CD14-positive monocyte (primary cell): ENCODE data around the gene SH3RF3. TPM values are rescaled to one million over a fixed set of nuclear protein-coding genes. Genes with fewer than 3 reads are reported as not detected.

ENCODE experiments used
- DNase-seq, 3 donors: peaks; one replicate each; pipeline ENCODE4 v3.0.0-alpha.2; 2011 to 2022
- H2AFZ ChIP-seq: 2 replicates; pipeline ENCODE4 v1.6.0; 2012; ENCODE audit warnings: mild to moderate bottlenecking, low read depth, low read length, inconsistent platforms; ENCODE audit not compliant: insufficient read depth, poor library complexity, severe bottlenecking
- H3K27ac ChIP-seq, 2 donors: 1 replicate in 1 of 2; 2 replicates in 1 of 2; pipeline ENCODE4 v1.5.1; 2012 to 2013; ENCODE audit warnings: low read length in 2 of 2, control low read depth in 1 of 2, inconsistent platforms in 1 of 2, low read depth in 1 of 2, mild to moderate bottlenecking in 1 of 2
- H3K27me3 ChIP-seq, 2 donors: one replicate each; pipeline versions ENCODE4 v1.6.0 to v1.6.1; 2011 to 2013; ENCODE audit warnings: low read length in 2 of 2; ENCODE audit not compliant: control insufficient read depth in 2 of 2, insufficient read depth in 2 of 2
- H3K36me3 ChIP-seq, 2 donors: replicated peaks in 1 of 2; 1 replicate in 1 of 2; 2 replicates in 1 of 2; pipeline versions ENCODE4 v1.5.1 to v1.6.1; 2012 to 2013; ENCODE audit warnings: low read length in 2 of 2, control low read depth in 1 of 2, inconsistent platforms in 1 of 2, mild to moderate bottlenecking in 1 of 2; ENCODE audit not compliant: insufficient read depth in 2 of 2, control insufficient read depth in 1 of 2
- H3K4me1 ChIP-seq, 2 donors: 1 replicate in 1 of 2; 2 replicates in 1 of 2; pipeline versions ENCODE4 v1.5.1 to v1.6.1; 2012 to 2013; ENCODE audit warnings: low read length in 2 of 2, control low read depth in 1 of 2, inconsistent platforms in 1 of 2, mild to moderate bottlenecking in 1 of 2, moderate library complexity in 1 of 2; ENCODE audit not compliant: insufficient read depth in 2 of 2, control insufficient read depth in 1 of 2
- H3K4me2 ChIP-seq: replicated peaks from 2 replicates; pipeline ENCODE3; 2012; ENCODE audit warnings: low read length, moderate library complexity, mild to moderate bottlenecking; ENCODE audit not compliant: poor library complexity, severe bottlenecking; ENCODE audit errors: extremely low read depth
- H3K4me3 ChIP-seq, 3 experiments: fragments of 200-600 bp in 1 of 3; sonication (generic) in 1 of 3; replicated peaks in 1 of 3; 1 replicate in 2 of 3; 2 replicates in 1 of 3; pipeline ENCODE4 v1.5.1; 2011 to 2013; ENCODE audit warnings: low read length in 3 of 3, mild to moderate bottlenecking in 3 of 3, control low read depth in 2 of 3, low read depth in 2 of 3, inconsistent platforms in 1 of 3, moderate library complexity in 1 of 3
- H3K79me2 ChIP-seq: 2 replicates; pipeline ENCODE4 v1.6.0; 2012; ENCODE audit warnings: mild to moderate bottlenecking, control low read depth, inconsistent platforms, low read length, moderate library complexity; ENCODE audit not compliant: insufficient read depth
- H3K9ac ChIP-seq: 2 replicates; pipeline ENCODE4 v1.6.0; 2017; ENCODE audit warnings: low read length, mild to moderate bottlenecking; ENCODE audit not compliant: insufficient read depth, poor library complexity, severe bottlenecking
- H3K9me3 ChIP-seq, 2 donors: replicated peaks in 1 of 2; 1 replicate in 1 of 2; 2 replicates in 1 of 2; pipeline versions ENCODE4 v1.5.1 to v1.6.1; 2012 to 2013; ENCODE audit warnings: low read length in 2 of 2, control low read depth in 1 of 2; ENCODE audit not compliant: control insufficient read depth in 1 of 2, insufficient read depth in 1 of 2
- H4K20me1 ChIP-seq: 2 replicates; pipeline ENCODE4 v1.6.0; 2012; ENCODE audit warnings: mild to moderate bottlenecking, low read length, control low read depth, moderate library complexity; ENCODE audit not compliant: insufficient read depth
- H3K27ac Mint-ChIP-seq, 7 donors: one replicate each; pipeline ENCODE4 v1.8.0; 2020; ENCODE audit warnings: mild to moderate bottlenecking in 7 of 7, mixed read lengths in 7 of 7, moderate library complexity in 6 of 7, inconsistent platforms in 2 of 7
- H3K27me3 Mint-ChIP-seq, 3 donors: one replicate each; pipeline ENCODE4 v1.8.0; 2021 to 2022; ENCODE audit warnings: low read depth in 3 of 3, mild to moderate bottlenecking in 3 of 3, mixed read lengths in 3 of 3, moderate library complexity in 3 of 3, inconsistent platforms in 1 of 3
- H3K36me3 Mint-ChIP-seq, 2 donors: one replicate each; pipeline ENCODE4 v1.8.0; 2020; ENCODE audit warnings: mixed read lengths in 2 of 2, inconsistent platforms in 1 of 2, mild to moderate bottlenecking in 1 of 2
- H3K4me1 Mint-ChIP-seq: one replicate; pipeline ENCODE4 v1.8.0; 2020; ENCODE audit warnings: mild to moderate bottlenecking, mixed read lengths
- H3K4me3 Mint-ChIP-seq, 2 donors: one replicate each; pipeline ENCODE4 v1.8.0; 2020; ENCODE audit warnings: mild to moderate bottlenecking in 2 of 2, mixed read lengths in 2 of 2, moderate library complexity in 1 of 2
- H3K9me3 Mint-ChIP-seq, 7 donors: one replicate each; pipeline ENCODE4 v1.8.0; 2020 to 2022; ENCODE audit warnings: mixed read lengths in 7 of 7, mild to moderate bottlenecking in 6 of 7, moderate library complexity in 6 of 7, inconsistent platforms in 2 of 7
- CTCF ChIP-seq: fragments of 200-600 bp; IDR thresholded peaks from one replicate; pipeline ENCODE4 v1.8.0; 2022; ENCODE audit warnings: antibody characterized with exemption, mild to moderate bottlenecking
- WGBS: methylation state at CpG from one replicate; pipeline ENCODE4 v1.1.5; 2013; ENCODE audit warnings: missing lambda C conversion rate; ENCODE audit not compliant: insufficient coverage; 5-methylcytosine and 5-hydroxymethylcytosine counted together
- intact Hi-C, 2 donors: fragments of 100-400 bp; cut with micrococcal nuclease; formaldehyde crosslinking; loops; one replicate each; pipeline versions ENCODE4 v1.15.0 to v1.15.1; 2023
- polyA plus RNA-seq, 3 donors: library from polyadenylated mRNA; depleted of rRNA in 1 of 3; unstranded in 2 of 3; stranded (reverse) in 1 of 3; fragments of 300-500 nt in 2 of 3; fragments of >200 nt in 1 of 3; fragmentation: Illumina TruSeq in 2 of 3; gene quantifications; 1 replicate in 2 of 3; 2 replicates in 1 of 3; pipeline ENCODE4 v1.2.3, GENCODE V29; 2012 to 2021

The SH3RF3 gene
- polyA plus RNA-seq, 3 donors: 0.25 to 0.75 (median 0.34) TPM

GRCh38 chr2:109356324-109357035 lies 227.5 kb downstream of the SH3RF3 start:
- H3K27me3 ChIP-seq: no peaks in the 10 kb centered on the region
- peaks cover 0 to 6% of the 10 kb centered on the region in 2 donors for H3K4me1 ChIP-seq
- H3K79me2 ChIP-seq: no peaks in the 10 kb centered on the region
- TF ChIP-seq CTCF: no peak
- H3K9me3 ChIP-seq: peaks cover 9 to 12% of the 10 kb centered on the region in 2 donors
- no peak overlapping the region for H3K4me2 ChIP-seq
- no peak overlapping the region for H3K27ac ChIP-seq
- no peak overlapping the region for H2AFZ ChIP-seq
- H4K20me1 ChIP-seq: no peaks in the 10 kb centered on the region
- Mint-ChIP-seq H3K4me1 (peaks cover 11% of the 10 kb centered on the region), H3K27me3 (peaks cover 2 to 4% (median 2%) of the 10 kb centered on the region in 3 donors), H3K4me3 (no peak overlapping the region), H3K9me3 (peaks cover 4 to 19% (median 10%) of the 10 kb centered on the region in 7 donors), H3K36me3 (no peaks in the 10 kb centered on the region), H3K27ac (no peak overlapping the region)
- WGBS: 100% methylated on average over 6 of the region's 7 CpGs
- no peaks in the 10 kb centered on the region for H3K36me3 ChIP-seq
- no peak overlapping the region for H3K4me3 ChIP-seq
- DNase-seq: no peak
- no peak overlapping the region for H3K9ac ChIP-seq
- intact Hi-C loops: no loop called here

DNA sequence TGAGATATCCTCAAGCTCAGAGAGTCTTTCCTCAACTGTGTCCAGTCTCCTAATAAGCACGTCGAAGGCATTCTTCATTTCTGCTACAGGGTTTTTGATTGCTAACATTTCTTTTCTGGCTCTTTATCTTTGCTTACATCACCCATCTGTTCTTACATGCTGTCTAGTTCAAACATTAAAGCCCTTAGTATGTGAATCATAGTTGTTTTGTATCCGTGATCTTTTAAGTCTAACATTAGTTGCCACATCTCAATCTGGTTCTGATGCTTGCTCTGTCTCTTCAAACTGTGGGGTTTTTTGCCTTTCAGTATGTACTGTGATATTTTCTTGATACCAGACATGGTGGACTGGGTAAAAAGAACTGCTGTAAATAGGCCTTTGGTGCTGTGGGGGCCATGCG lies 235.2 kb downstream of the SH3RF3 start:
- no peak overlapping the region for H3K9ac ChIP-seq
- H3K4me3 ChIP-seq: no peak overlapping the region
- no peaks in the 10 kb centered on the region for H3K4me1 ChIP-seq
- no CpG with 5 or more reads among the region's 4 CpGs for WGBS
- no peak for TF ChIP-seq CTCF
- peaks cover 0 to 4% of the 10 kb centered on the region in 2 donors for H3K9me3 ChIP-seq
- no peak overlapping the region for H2AFZ ChIP-seq
- Mint-ChIP-seq H3K27me3 (peaks cover 2 to 6% (median 4%) of the 10 kb centered on the region in 3 donors), H3K27ac (no peak overlapping the region), H3K36me3 (no peaks in the 10 kb centered on the region), H3K4me1 (no peaks in the 10 kb centered on the region), H3K9me3 (peaks cover 0 to 8% (median 1%) of the 10 kb centered on the region in 7 donors), H3K4me3 (no peak overlapping the region)
- intact Hi-C loops: no loop called here
- no peak overlapping the region for H3K4me2 ChIP-seq
- H4K20me1 ChIP-seq: no peaks in the 10 kb centered on the region
- H3K36me3 ChIP-seq: no peaks in the 10 kb centered on the region
- H3K27ac ChIP-seq: no peak overlapping the region
- H3K27me3 ChIP-seq: no peaks in the 10 kb centered on the region
- no peaks in the 10 kb centered on the region for H3K79me2 ChIP-seq
- DNase-seq: no peak
